PC-9 (cell line): ENCODE data around the gene EZH2.

Experiments
- EZH2 ChIP-seq: fragments of 200-600 bp; sonication (generic); IDR thresholded peaks from 2 replicates; pipeline ENCODE4 v1.8.0; 2017; ENCODE audit warnings: antibody characterized with exemption, low read depth
- TF ChIP-seq, protein P1 (sequence below): fragments of 200-600 bp; sonication (generic); conservative IDR thresholded peaks from 2 replicates; pipeline ENCODE4 v1.6.1; 2017; ENCODE audit warnings: mixed run types, antibody characterized with exemption, mild to moderate bottlenecking, moderate library complexity

GRCh38 chr7:148912758-148913541 lies 28.9 kb upstream of the EZH2 start:
- TF ChIP-seq, protein P1, sequence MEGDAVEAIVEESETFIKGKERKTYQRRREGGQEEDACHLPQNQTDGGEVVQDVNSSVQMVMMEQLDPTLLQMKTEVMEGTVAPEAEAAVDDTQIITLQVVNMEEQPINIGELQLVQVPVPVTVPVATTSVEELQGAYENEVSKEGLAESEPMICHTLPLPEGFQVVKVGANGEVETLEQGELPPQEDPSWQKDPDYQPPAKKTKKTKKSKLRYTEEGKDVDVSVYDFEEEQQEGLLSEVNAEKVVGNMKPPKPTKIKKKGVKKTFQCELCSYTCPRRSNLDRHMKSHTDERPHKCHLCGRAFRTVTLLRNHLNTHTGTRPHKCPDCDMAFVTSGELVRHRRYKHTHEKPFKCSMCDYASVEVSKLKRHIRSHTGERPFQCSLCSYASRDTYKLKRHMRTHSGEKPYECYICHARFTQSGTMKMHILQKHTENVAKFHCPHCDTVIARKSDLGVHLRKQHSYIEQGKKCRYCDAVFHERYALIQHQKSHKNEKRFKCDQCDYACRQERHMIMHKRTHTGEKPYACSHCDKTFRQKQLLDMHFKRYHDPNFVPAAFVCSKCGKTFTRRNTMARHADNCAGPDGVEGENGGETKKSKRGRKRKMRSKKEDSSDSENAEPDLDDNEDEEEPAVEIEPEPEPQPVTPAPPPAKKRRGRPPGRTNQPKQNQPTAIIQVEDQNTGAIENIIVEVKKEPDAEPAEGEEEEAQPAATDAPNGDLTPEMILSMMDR: no peak
- TF ChIP-seq EZH2: no peak
